ENCODE results near the gene TERB1.

TERB1 gene

GRCh38 chr16:66752379-66752778 is 49.0 kb downstream of the TERB1 start:
- DNase-seq (ENCODE audit: low read depth, low spot score) = no peak
- peak overlapping the region; percentile 75; the same call in 1 of the 2 replicates for H3K4me3 ChIP-seq (ENCODE audit: low read length)

GRCh38 chr16:66751992-66752322 is 49.4 kb downstream of the TERB1 start:
- H3K4me3 ChIP-seq (ENCODE audit: low read length) = peak overlapping the region; percentile 75

GRCh38 chr16:66751303-66751991 is 49.9 kb downstream of the TERB1 start, which contains the start of gene DYNC1LI2:
Gene DYNC1LI2, minus strand, starts transcription at chr16:66751609. Its CDS starts 18 bp downstream, at chr16:66751591.
- peak within 1 kb of the TSS; percentile 75 for H3K4me3 ChIP-seq (ENCODE audit: low read length)
- peak; percentile 49 for DNase-seq (ENCODE audit: low read depth, low spot score)

More at GRCh38 chr16:66751992-66752322, 49.4 kb downstream of the TERB1 start:
- no peak for DNase-seq (ENCODE audit: low read depth, low spot score)

GRCh38 chr16:66751053-66751302 is 50.4 kb downstream of the TERB1 start:
- H3K4me3 ChIP-seq (ENCODE audit: low read length) = peak overlapping the region; percentile 75
- DNase-seq (ENCODE audit: low read depth, low spot score) = no peak

- peak; percentile 24 for DNase-seq (ENCODE audit: low read depth, low spot score)
Observed at GRCh38 chr16:66750279-66751052, 50.9 kb downstream of the TERB1 start.

GRCh38 chr16:66746682-66747081 is 54.7 kb downstream of the TERB1 start:
- DNase-seq (ENCODE audit: low read depth, low spot score) = peak; percentile 51
- H3K4me3 ChIP-seq (ENCODE audit: low read length) = no peak overlapping the region

More at GRCh38 chr16:66750279-66751052, 50.9 kb downstream of the TERB1 start:
- peak overlapping the region; percentile 75 for H3K4me3 ChIP-seq (ENCODE audit: low read length)

- H3K4me3 ChIP-seq (ENCODE audit: low read length) = no peak overlapping the region
- DNase-seq (ENCODE audit: low read depth, low spot score) = no peak
Observed at GRCh38 chr16:66746048-66746447, 55.3 kb downstream of the TERB1 start.

- no peak overlapping the region for H3K4me3 ChIP-seq (ENCODE audit: low read length)
- no peak for DNase-seq (ENCODE audit: low read depth, low spot score)
Observed at GRCh38 chr16:66741950-66742808, 59.2 kb downstream of the TERB1 start.

- no peak for DNase-seq (ENCODE audit: low read depth, low spot score)
Observed at GRCh38 chr16:66741169-66741900, 60.0 kb downstream of the TERB1 start.

GRCh38 chr16:66740533-66740932 is 60.9 kb downstream of the TERB1 start:
- no peak for DNase-seq (ENCODE audit: low read depth, low spot score)
- H3K4me3 ChIP-seq (ENCODE audit: low read length) = no peak overlapping the region

More at GRCh38 chr16:66741169-66741900, 60.0 kb downstream of the TERB1 start:
- no peak overlapping the region for H3K4me3 ChIP-seq (ENCODE audit: low read length)

- DNase-seq (ENCODE audit: low read depth, low spot score) = peak; percentile 46
- no peak overlapping the region for H3K4me3 ChIP-seq (ENCODE audit: low read length)
Observed at GRCh38 chr16:66740010-66740409, 61.4 kb downstream of the TERB1 start.

- no peak overlapping the region for H3K4me3 ChIP-seq (ENCODE audit: low read length)
- DNase-seq (ENCODE audit: low read depth, low spot score) = no peak
Observed at GRCh38 chr16:66735891-66736290, 65.5 kb downstream of the TERB1 start.

GRCh38 chr16:66731101-66731500 is 70.3 kb downstream of the TERB1 start:
- no peak overlapping the region for H3K4me3 ChIP-seq (ENCODE audit: low read length)
- no peak for DNase-seq (ENCODE audit: low read depth, low spot score)

GRCh38 chr16:66728804-66729203 is 72.6 kb downstream of the TERB1 start:
- H3K4me3 ChIP-seq (ENCODE audit: low read length) = no peak overlapping the region
- DNase-seq (ENCODE audit: low read depth, low spot score) = no peak

- no peak overlapping the region for H3K4me3 ChIP-seq (ENCODE audit: low read length)
- DNase-seq (ENCODE audit: low read depth, low spot score) = peak; percentile 63
Observed at GRCh38 chr16:66728117-66728787, 73.1 kb downstream of the TERB1 start.

- no peak for DNase-seq (ENCODE audit: low read depth, low spot score)
- H3K4me3 ChIP-seq (ENCODE audit: low read length) = no peak overlapping the region
Observed at GRCh38 chr16:66720766-66721165, 80.6 kb downstream of the TERB1 start.

GRCh38 chr16:66719246-66719645 is 82.1 kb downstream of the TERB1 start:
- H3K4me3 ChIP-seq (ENCODE audit: low read length) = no peak overlapping the region
- no peak for DNase-seq (ENCODE audit: low read depth, low spot score)

- no peak overlapping the region for H3K4me3 ChIP-seq (ENCODE audit: low read length)
- DNase-seq (ENCODE audit: low read depth, low spot score) = no peak
Observed at GRCh38 chr16:66717776-66718175, 83.6 kb downstream of the TERB1 start.
